DOHH2 (cell line): ENCODE results near the gene CPD.

Experiments used
- EZH2phosphoT487 ChIP-seq: fragments of 200-600 bp; sonication (generic); IDR thresholded peaks from 2 replicates; pipeline ENCODE4 v1.6.1; 2017; ENCODE audit warnings: borderline replicate concordance, mild to moderate bottlenecking, antibody characterized with exemption, low read length, moderate library complexity, mixed read lengths
- TF ChIP-seq, protein P1 (sequence below): fragments of 200-600 bp; sonication (generic); IDR thresholded peaks from one replicate; pipeline ENCODE4 v1.5.1; 2014; ENCODE audit warnings: antibody characterized with exemption, mild to moderate bottlenecking, low read depth, low read length; ENCODE audit not compliant: poor library complexity, severe bottlenecking

DNA sequence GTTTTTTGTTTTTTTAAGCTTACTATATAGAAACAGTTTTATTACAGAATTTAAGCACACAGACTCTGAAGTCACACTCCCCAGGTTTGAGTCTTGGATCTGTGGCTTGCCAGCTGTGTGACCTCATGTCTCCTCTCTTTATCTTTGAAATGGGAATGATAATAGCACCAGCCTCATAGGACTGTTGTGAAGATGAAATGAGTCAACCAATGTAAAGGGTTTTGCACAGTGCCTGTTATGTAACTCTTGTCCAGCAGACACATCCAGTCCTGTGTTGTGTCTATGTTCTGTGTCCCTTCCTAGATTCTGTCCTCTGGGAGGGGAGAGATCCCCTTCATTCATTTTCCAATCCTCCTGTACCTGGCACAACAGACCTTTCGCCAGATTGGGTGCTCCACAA is 3.1 kb upstream of the CPD start:
- TF ChIP-seq, protein P1, sequence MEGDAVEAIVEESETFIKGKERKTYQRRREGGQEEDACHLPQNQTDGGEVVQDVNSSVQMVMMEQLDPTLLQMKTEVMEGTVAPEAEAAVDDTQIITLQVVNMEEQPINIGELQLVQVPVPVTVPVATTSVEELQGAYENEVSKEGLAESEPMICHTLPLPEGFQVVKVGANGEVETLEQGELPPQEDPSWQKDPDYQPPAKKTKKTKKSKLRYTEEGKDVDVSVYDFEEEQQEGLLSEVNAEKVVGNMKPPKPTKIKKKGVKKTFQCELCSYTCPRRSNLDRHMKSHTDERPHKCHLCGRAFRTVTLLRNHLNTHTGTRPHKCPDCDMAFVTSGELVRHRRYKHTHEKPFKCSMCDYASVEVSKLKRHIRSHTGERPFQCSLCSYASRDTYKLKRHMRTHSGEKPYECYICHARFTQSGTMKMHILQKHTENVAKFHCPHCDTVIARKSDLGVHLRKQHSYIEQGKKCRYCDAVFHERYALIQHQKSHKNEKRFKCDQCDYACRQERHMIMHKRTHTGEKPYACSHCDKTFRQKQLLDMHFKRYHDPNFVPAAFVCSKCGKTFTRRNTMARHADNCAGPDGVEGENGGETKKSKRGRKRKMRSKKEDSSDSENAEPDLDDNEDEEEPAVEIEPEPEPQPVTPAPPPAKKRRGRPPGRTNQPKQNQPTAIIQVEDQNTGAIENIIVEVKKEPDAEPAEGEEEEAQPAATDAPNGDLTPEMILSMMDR, result no peak
- no peak for TF ChIP-seq EZH2phosphoT487
